Prostate gland (tissue), 2 donors: ENCODE measurements around the gene PLXNB1.

ENCODE experiments used
- POLR2A ChIP-seq: fragments of 450-650 bp; IDR thresholded peaks from one replicate; pipeline ENCODE4 v1.6.1; 2016; ENCODE audit warnings: antibody characterized with exemption, mild to moderate bottlenecking
- TF ChIP-seq, protein P1 (sequence below), 4 experiments: fragments of 200-600 bp in 2 of 4; fragments of 450-650 bp in 2 of 4; sonication (generic) in 2 of 4; IDR thresholded peaks; 1 replicate in 3 of 4; 2 replicates in 1 of 4; pipeline ENCODE4 v1.5.1; 2016 to 2019; ENCODE audit warnings: antibody characterized with exemption in 4 of 4, mild to moderate bottlenecking in 2 of 4, moderate library complexity in 2 of 4

DNA sequence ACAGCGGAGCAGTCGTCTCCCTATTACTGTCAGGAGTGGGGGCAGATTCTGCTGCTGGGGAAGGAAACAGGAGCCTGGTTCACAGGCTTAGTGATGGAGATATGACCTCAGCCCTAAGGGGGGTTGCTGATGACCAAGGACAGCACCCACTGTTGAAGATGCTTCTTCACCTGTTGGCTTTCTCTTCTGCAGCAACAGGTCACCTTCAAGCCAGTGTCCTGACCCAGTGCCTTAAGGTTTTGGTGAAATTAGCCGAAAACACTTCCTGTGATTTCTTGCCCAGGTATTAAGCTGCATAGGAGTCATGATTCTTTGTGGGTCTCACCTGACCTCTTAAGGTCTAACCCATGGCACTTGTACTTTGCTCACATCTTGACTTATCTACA lies 30.6 kb upstream of the PLXNB1 start:
- TF ChIP-seq, protein P1, sequence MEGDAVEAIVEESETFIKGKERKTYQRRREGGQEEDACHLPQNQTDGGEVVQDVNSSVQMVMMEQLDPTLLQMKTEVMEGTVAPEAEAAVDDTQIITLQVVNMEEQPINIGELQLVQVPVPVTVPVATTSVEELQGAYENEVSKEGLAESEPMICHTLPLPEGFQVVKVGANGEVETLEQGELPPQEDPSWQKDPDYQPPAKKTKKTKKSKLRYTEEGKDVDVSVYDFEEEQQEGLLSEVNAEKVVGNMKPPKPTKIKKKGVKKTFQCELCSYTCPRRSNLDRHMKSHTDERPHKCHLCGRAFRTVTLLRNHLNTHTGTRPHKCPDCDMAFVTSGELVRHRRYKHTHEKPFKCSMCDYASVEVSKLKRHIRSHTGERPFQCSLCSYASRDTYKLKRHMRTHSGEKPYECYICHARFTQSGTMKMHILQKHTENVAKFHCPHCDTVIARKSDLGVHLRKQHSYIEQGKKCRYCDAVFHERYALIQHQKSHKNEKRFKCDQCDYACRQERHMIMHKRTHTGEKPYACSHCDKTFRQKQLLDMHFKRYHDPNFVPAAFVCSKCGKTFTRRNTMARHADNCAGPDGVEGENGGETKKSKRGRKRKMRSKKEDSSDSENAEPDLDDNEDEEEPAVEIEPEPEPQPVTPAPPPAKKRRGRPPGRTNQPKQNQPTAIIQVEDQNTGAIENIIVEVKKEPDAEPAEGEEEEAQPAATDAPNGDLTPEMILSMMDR (IDR thresholded peaks at IDR 0.05): no peak
- TF ChIP-seq POLR2A: no peak
